ENCODE results near the gene ZSCAN32.
A peak's percentile ranks its signal among the peaks of the same experiment; 100 is the strongest.

- peak; percentile 53 for TF ChIP-seq POLR2A (IDR thresholded peaks at IDR 0.05)
- TF ChIP-seq, protein P1, sequence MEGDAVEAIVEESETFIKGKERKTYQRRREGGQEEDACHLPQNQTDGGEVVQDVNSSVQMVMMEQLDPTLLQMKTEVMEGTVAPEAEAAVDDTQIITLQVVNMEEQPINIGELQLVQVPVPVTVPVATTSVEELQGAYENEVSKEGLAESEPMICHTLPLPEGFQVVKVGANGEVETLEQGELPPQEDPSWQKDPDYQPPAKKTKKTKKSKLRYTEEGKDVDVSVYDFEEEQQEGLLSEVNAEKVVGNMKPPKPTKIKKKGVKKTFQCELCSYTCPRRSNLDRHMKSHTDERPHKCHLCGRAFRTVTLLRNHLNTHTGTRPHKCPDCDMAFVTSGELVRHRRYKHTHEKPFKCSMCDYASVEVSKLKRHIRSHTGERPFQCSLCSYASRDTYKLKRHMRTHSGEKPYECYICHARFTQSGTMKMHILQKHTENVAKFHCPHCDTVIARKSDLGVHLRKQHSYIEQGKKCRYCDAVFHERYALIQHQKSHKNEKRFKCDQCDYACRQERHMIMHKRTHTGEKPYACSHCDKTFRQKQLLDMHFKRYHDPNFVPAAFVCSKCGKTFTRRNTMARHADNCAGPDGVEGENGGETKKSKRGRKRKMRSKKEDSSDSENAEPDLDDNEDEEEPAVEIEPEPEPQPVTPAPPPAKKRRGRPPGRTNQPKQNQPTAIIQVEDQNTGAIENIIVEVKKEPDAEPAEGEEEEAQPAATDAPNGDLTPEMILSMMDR (IDR thresholded peaks at IDR 0.05), result peak in 1 of 4 donors; percentile 4
Measured at GRCh38 chr16:3443108-3444031, 42.6 kb upstream of the ZSCAN32 start, which contains the start of the genes NAA60 and ZNF597.
